Liver (tissue), 9 donors: ENCODE data around the gene CLDN5. TPM values are rescaled to one million over a fixed set of nuclear protein-coding genes. Genes with fewer than 3 reads are reported as not detected.

Experiments used
- DNase-seq: peaks from one replicate; pipeline ENCODE4 v3.0.0-alpha.2; 2017; ENCODE audit warnings: low spot score
- H3K27ac ChIP-seq, 2 donors: one replicate each; pipeline ENCODE4 v1.7.0; 2013; ENCODE audit warnings: inconsistent platforms in 2 of 2, low read length in 2 of 2, control low read depth in 1 of 2, low read depth in 1 of 2, mild to moderate bottlenecking in 1 of 2
- H3K27me3 ChIP-seq, 4 donors: one replicate each; pipeline versions ENCODE4 v1.6.1 to v1.7.0; 2013; ENCODE audit warnings: low read length in 3 of 4, inconsistent platforms in 1 of 4, mild to moderate bottlenecking in 1 of 4, moderate library complexity in 1 of 4; ENCODE audit not compliant: control insufficient read depth in 4 of 4, insufficient read depth in 4 of 4
- H3K36me3 ChIP-seq, 4 donors: one replicate each; pipeline versions ENCODE4 v1.6.1 to v1.7.0; 2013; ENCODE audit warnings: low read length in 3 of 4, mild to moderate bottlenecking in 3 of 4, low read depth in 1 of 4, moderate library complexity in 1 of 4; ENCODE audit not compliant: control insufficient read depth in 4 of 4, insufficient read depth in 3 of 4
- H3K4me1 ChIP-seq, 4 donors: one replicate each; pipeline versions ENCODE4 v1.6.1 to v1.7.0; 2013; ENCODE audit warnings: low read length in 3 of 4, mild to moderate bottlenecking in 3 of 4, moderate library complexity in 1 of 4; ENCODE audit not compliant: control insufficient read depth in 4 of 4, insufficient read depth in 4 of 4
- H3K4me3 ChIP-seq, 3 donors: one replicate each; pipeline versions ENCODE4 v1.6.1 to v1.7.0; 2013; ENCODE audit warnings: low read length in 3 of 3, control low read depth in 1 of 3, low read depth in 1 of 3, mild to moderate bottlenecking in 1 of 3
- H3K9ac ChIP-seq, 2 donors: one replicate each; pipeline ENCODE4 v1.7.0; 2013; ENCODE audit warnings: low read length in 2 of 2, mild to moderate bottlenecking in 2 of 2, moderate library complexity in 2 of 2, control low read depth in 1 of 2, low read depth in 1 of 2
- H3K9me3 ChIP-seq, 4 donors: one replicate each; pipeline versions ENCODE4 v1.6.1 to v1.7.0; 2013; ENCODE audit warnings: low read length in 3 of 4; ENCODE audit not compliant: control insufficient read depth in 4 of 4
- CTCF ChIP-seq: fragments of 150-350 bp; IDR thresholded peaks from 2 replicates; pipeline ENCODE4 v1.5.1; 2017; ENCODE audit warnings: improper control_type of control experiment, low read depth, low read length; ENCODE audit not compliant: missing input control
- FOXA1 ChIP-seq: IDR thresholded peaks from 2 replicates; pipeline ENCODE4 v1.6.1; 2016; ENCODE audit warnings: antibody characterized with exemption
- FOXA2 ChIP-seq: IDR thresholded peaks from 2 replicates; pipeline ENCODE4 v1.6.1; 2016; ENCODE audit warnings: antibody characterized with exemption
- GABPA ChIP-seq, 2 donors: IDR thresholded peaks in 1 of 2; conservative IDR thresholded peaks in 1 of 2; 2 replicates each; pipeline ENCODE4 v1.6.1; 2016; ENCODE audit warnings: antibody characterized with exemption in 2 of 2, mild to moderate bottlenecking in 1 of 2, moderate library complexity in 1 of 2
- HNF4A ChIP-seq, 2 donors: conservative IDR thresholded peaks; 2 replicates each; pipeline ENCODE4 v1.6.1; 2016; ENCODE audit warnings: antibody characterized with exemption in 2 of 2, mild to moderate bottlenecking in 2 of 2
- JUND ChIP-seq, 2 donors: IDR thresholded peaks; 2 replicates each; pipeline ENCODE4 v1.6.1; 2016; ENCODE audit warnings: antibody characterized with exemption in 2 of 2
- MAX ChIP-seq: IDR thresholded peaks from 2 replicates; pipeline ENCODE4 v1.6.1; 2016; ENCODE audit warnings: antibody characterized with exemption
- RAD21 ChIP-seq, 2 donors: IDR thresholded peaks; 2 replicates each; pipeline ENCODE4 v1.6.1; 2016; ENCODE audit warnings: antibody characterized with exemption in 2 of 2, mild to moderate bottlenecking in 2 of 2
- RXRA ChIP-seq, 2 donors: IDR thresholded peaks; 2 replicates each; pipeline ENCODE4 v1.6.1; 2017 to 2018; ENCODE audit warnings: antibody characterized with exemption in 2 of 2, mild to moderate bottlenecking in 1 of 2
- SP1 ChIP-seq: IDR thresholded peaks from 2 replicates; pipeline ENCODE4 v1.6.1; 2018; ENCODE audit warnings: antibody characterized with exemption, mild to moderate bottlenecking
- TAF1 ChIP-seq: conservative IDR thresholded peaks from 2 replicates; pipeline ENCODE4 v1.6.1; 2016; ENCODE audit warnings: antibody characterized with exemption, mild to moderate bottlenecking
- YY1 ChIP-seq: IDR thresholded peaks from 2 replicates; pipeline ENCODE4 v1.6.1; 2016; ENCODE audit warnings: antibody characterized with exemption, mild to moderate bottlenecking
- ZBTB33 ChIP-seq: IDR thresholded peaks from 2 replicates; pipeline ENCODE4 v1.6.1; 2016; ENCODE audit warnings: antibody characterized with exemption
- WGBS: extraction: QIAGEN DNeasy Blood & Tissue Kit; methylation state at CpG from one replicate; pipeline ENCODE4 v1.1.7; 2013; 5-methylcytosine and 5-hydroxymethylcytosine counted together
- polyA plus RNA-seq, 2 donors: library from polyadenylated mRNA; stranded (reverse) in 1 of 2; unstranded in 1 of 2; fragments of 200-250 nt in 1 of 2; fragments of >200 nt in 1 of 2; fragmentation: Nextera tagmentation in 1 of 2; extraction: Ambion mirVana in 1 of 2; gene quantifications; one replicate each; pipeline versions ENCODE4 v1.2.1 to v1.2.3, GENCODE V29; 2013 to 2015
- total RNA-seq, 2 donors: library from RNA; depleted of rRNA; stranded (reverse); fragments of >200 nt; gene quantifications; one replicate each; pipeline ENCODE4 v1.2.3, GENCODE V29; 2014
- donor health status: healthy.
- donor health status: healthy.
- donor health status: healthy.
- donor health status: healthy.
- donor health status: healthy.

CLDN5 gene
- total and polyA plus RNA-seq, 4 donors, result 15.6 to 31.5 (median 22.4) TPM

- Histone ChIP-seq H3K27me3 (no peaks in the 10 kb centered on the region), H3K36me3 (peaks cover 22 to 61% (median 42%) of the 10 kb centered on the region in 4 donors), H3K4me3 (no peak overlapping the region), H3K4me1 (peaks cover 0 to 14% (median 12%) of the 10 kb centered on the region in 4 donors), H3K27ac (no peak overlapping the region), H3K9ac (no peak overlapping the region), H3K9me3 (no peaks in the 10 kb centered on the region)
- TF ChIP-seq GABPA (IDR thresholded peaks at IDR 0.05 in 1 of 2, conservative IDR thresholded peaks at IDR 0.05 in 1 of 2), result no peak
- TF ChIP-seq SP1, result no peak
- TF ChIP-seq MAX, result no peak
- no peak for TF ChIP-seq CTCF
- no peak for TF ChIP-seq RXRA (IDR thresholded peaks at IDR 0.05)
- no peak for TF ChIP-seq TAF1
- TF ChIP-seq FOXA1, result no peak
- no peak for TF ChIP-seq YY1
- TF ChIP-seq FOXA2, result no peak
- TF ChIP-seq ZBTB33, result no peak
- TF ChIP-seq JUND (IDR thresholded peaks at IDR 0.05), result no peak
- TF ChIP-seq HNF4A (conservative IDR thresholded peaks at IDR 0.05), result no peak
- TF ChIP-seq RAD21 (IDR thresholded peaks at IDR 0.05), result no peak
- no peak for DNase-seq
- WGBS, result 86% methylated on average over 3 of the region's 3 CpGs
Observed at GRCh38 chr22:19473578-19473977, 50.6 kb downstream of the CLDN5 start.

Other genes with a start within 250 kb of the CLDN5 start
- 1 to 10 TPM; 2.7 to 4.8 TPM for gene CLTCL1, start 232.7 kb downstream of the CLDN5 start, total RNA-seq
- gene CLTCL1, start 232.7 kb downstream of the CLDN5 start, polyA plus RNA-seq, result 1 to 10 TPM; 2.0 to 2.4 TPM
- gene HIRA, start 92.7 kb downstream of the CLDN5 start, total RNA-seq, result 10 to 100 TPM; 24.5 to 32.5 TPM
- 10 to 100 TPM in 1 of 2 donors, 1 to 10 TPM in 1; 4.1 to 21.6 TPM for gene HIRA, start 92.7 kb downstream of the CLDN5 start, polyA plus RNA-seq
- gene MRPL40, start 91.9 kb downstream of the CLDN5 start, total RNA-seq, result 10 to 100 TPM; 11.3 to 26.4 TPM
- gene MRPL40, start 91.9 kb downstream of the CLDN5 start, polyA plus RNA-seq, result 10 to 100 TPM; 28.9 to 52.0 TPM
- 10 to 100 TPM; 12.4 to 22.4 TPM for gene C22orf39, start 76.7 kb downstream of the CLDN5 start, total RNA-seq
- gene C22orf39, start 76.7 kb downstream of the CLDN5 start, polyA plus RNA-seq, result 10 to 100 TPM; 11.3 to 14.6 TPM
- 10 to 100 TPM; 28.2 to 46.2 TPM for gene UFD1, start 45.2 kb downstream of the CLDN5 start, total RNA-seq
- 10 to 100 TPM; 63.0 to 64.2 TPM for gene UFD1, start 45.2 kb downstream of the CLDN5 start, polyA plus RNA-seq
- 10 to 100 TPM in 1 of 2 donors, under 1 TPM in 1; 0.33 to 15.5 TPM for gene CDC45, start 44.5 kb downstream of the CLDN5 start, total RNA-seq
- 1 to 10 TPM in 1 of 2 donors, under 1 TPM in 1; 0.43 to 1.4 TPM for gene CDC45, start 44.5 kb downstream of the CLDN5 start, polyA plus RNA-seq
- gene SEPTIN5, start 190.1 kb upstream of the CLDN5 start, total RNA-seq, result 1 to 10 TPM; 3.3 to 3.5 TPM
- gene SEPTIN5, start 190.1 kb upstream of the CLDN5 start, polyA plus RNA-seq, result 1 to 10 TPM in 1 of 2 donors, under 1 TPM in 1; 0.26 to 2.2 TPM
- 1 to 10 TPM in 1 of 2 donors, not detected in 1; 5.7 TPM for gene GP1BB, start 199.1 kb upstream of the CLDN5 start, total RNA-seq
- under 1 TPM; 0.38 to 0.51 TPM for gene GP1BB, start 199.1 kb upstream of the CLDN5 start, polyA plus RNA-seq
- gene TBX1, start 236.4 kb upstream of the CLDN5 start, total RNA-seq, result under 1 TPM in 1 of 2 donors, not detected in 1; 0.17 TPM
- gene TBX1, start 236.4 kb upstream of the CLDN5 start, polyA plus RNA-seq, result under 1 TPM in 1 of 2 donors, not detected in 1; 0.18 TPM